MV-4-11 (cell line): ENCODE results near the gene KEL.

Experiments
- DNase-seq: peaks from one replicate; lab custom pipeline; 2025; lab: John Stamatoyannopoulos, UW

The KEL gene

GRCh38 chr7:142930126-142930730 is 31.9 kb downstream of the KEL start:
- DNase-seq: no peak

- DNase-seq: no peak
Measured at GRCh38 chr7:142927949-142928348, 34.2 kb downstream of the KEL start.

GRCh38 chr7:142927085-142927745 is 34.9 kb downstream of the KEL start:
- peak; percentile 96 for DNase-seq

- DNase-seq: no peak
Measured at GRCh38 chr7:142925413-142925812, 36.8 kb downstream of the KEL start.

- DNase-seq: no peak
Measured at GRCh38 chr7:142923391-142923790, 38.8 kb downstream of the KEL start.

GRCh38 chr7:142919656-142920055 is 42.5 kb downstream of the KEL start:
- DNase-seq: no peak

- no peak for DNase-seq
Measured at GRCh38 chr7:142918901-142919300, 43.3 kb downstream of the KEL start.

GRCh38 chr7:142917447-142917846 is 44.7 kb downstream of the KEL start:
- no peak for DNase-seq

- DNase-seq: no peak
Measured at GRCh38 chr7:142916508-142916907, 45.7 kb downstream of the KEL start.

GRCh38 chr7:142915315-142915714 is 46.8 kb downstream of the KEL start:
- no peak for DNase-seq

GRCh38 chr7:142914121-142914520 is 48.0 kb downstream of the KEL start:
- DNase-seq: no peak

- DNase-seq: no peak
Measured at GRCh38 chr7:142913566-142913965, 48.6 kb downstream of the KEL start.

GRCh38 chr7:142913051-142913450 is 49.1 kb downstream of the KEL start:
- no peak for DNase-seq

GRCh38 chr7:142910481-142910880 is 51.7 kb downstream of the KEL start:
- DNase-seq: peak; percentile 20

GRCh38 chr7:142910031-142910433 is 52.1 kb downstream of the KEL start:
- DNase-seq: no peak

- DNase-seq: peak; percentile 36
Measured at GRCh38 chr7:142908921-142909890, 53.0 kb downstream of the KEL start.

GRCh38 chr7:142908290-142908689 is 53.9 kb downstream of the KEL start:
- no peak for DNase-seq

GRCh38 chr7:142906643-142907042 is 55.5 kb downstream of the KEL start:
- no peak for DNase-seq

GRCh38 chr7:142905759-142906158 is 56.4 kb downstream of the KEL start:
- DNase-seq: no peak

- DNase-seq: no peak
Measured at GRCh38 chr7:142904128-142904527, 58.0 kb downstream of the KEL start.

GRCh38 chr7:142901426-142902259 is 60.5 kb downstream of the KEL start:
- DNase-seq: no peak

GRCh38 chr7:142899661-142900060 is 62.5 kb downstream of the KEL start:
- DNase-seq: no peak
